ENCODE results near the gene POC5. TPM values are rescaled to one million over a fixed set of nuclear protein-coding genes. Genes with fewer than 3 reads are reported as not detected.

The POC5 gene
- polyA plus RNA-seq, 3 donors from 2014 or later: 9.5 to 19.4 (median 16.0) TPM

DNA sequence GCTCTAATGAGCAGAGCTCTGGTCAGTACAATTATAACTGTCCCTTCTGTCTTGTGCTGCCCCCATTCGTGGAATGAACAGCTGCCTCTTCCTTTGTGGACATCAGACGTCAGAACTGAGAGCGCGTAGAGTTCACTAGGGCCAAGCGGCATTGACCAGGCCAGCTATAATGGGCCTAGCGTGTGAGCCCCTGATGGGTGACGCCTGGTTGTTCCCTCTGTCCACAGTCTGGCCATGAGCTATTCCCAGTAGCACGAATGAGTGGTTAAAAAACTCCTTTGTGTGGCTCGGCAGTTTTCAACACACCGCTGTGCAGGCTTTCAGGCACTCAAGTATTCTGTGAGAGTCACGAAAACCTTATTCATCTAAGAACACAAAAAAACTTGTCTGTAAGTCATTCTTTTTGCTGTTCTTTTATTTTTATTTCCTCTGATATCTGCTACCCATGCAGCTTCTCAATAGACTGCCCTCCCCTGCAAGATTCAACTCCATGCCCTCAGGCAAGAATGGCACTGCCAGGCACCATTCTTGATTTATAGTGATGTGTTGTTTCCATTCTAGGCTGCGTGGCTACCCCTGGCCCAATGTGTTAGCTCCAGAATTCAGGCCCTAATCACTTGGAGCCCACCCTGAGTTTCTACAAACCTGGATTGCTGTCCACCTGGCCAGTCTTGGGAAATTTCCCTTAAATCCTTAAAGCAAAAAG, 53.5 kb downstream of the POC5 start:
- Mint-ChIP-seq H3K4me1 (peaks cover 7 to 9% of the 10 kb centered on the region in 2 donors), H3K27me3 (ENCODE audit: low read depth in 3 of 3) (no peaks in the 10 kb centered on the region), H3K9me3 (no peaks in the 10 kb centered on the region), H3K36me3 (no peaks in the 10 kb centered on the region), H3K27ac (peak overlapping the region in 1 of 6 donors; percentile 30), H3K4me3 (no peak overlapping the region)
- no peak for DNase-seq

DNA sequence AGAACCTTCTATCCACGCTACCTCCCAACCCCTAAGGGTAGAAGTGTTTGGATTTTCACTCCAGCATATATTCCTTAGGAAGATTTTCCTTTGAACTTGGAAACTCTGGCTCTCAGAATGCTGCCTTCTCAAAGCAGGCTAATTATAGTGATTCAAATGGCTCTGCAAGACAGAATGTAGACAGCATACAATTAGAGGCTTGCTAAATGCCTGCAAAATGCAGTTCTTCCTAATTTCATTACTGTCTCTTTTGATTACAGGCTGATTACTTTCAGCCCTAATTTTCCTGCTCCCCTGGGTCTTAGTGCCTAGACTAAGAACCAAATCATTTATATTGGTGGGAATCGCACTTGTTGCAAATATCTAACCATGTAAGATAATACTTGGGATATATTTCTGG, 55.2 kb downstream of the POC5 start:
- Mint-ChIP-seq H3K4me1 (no peaks in the 10 kb centered on the region), H3K27me3 (ENCODE audit: low read depth in 3 of 3) (no peaks in the 10 kb centered on the region), H3K27ac (no peak overlapping the region), H3K4me3 (no peak overlapping the region), H3K9me3 (no peaks in the 10 kb centered on the region), H3K36me3 (no peaks in the 10 kb centered on the region)
- DNase-seq: no peak

DNA sequence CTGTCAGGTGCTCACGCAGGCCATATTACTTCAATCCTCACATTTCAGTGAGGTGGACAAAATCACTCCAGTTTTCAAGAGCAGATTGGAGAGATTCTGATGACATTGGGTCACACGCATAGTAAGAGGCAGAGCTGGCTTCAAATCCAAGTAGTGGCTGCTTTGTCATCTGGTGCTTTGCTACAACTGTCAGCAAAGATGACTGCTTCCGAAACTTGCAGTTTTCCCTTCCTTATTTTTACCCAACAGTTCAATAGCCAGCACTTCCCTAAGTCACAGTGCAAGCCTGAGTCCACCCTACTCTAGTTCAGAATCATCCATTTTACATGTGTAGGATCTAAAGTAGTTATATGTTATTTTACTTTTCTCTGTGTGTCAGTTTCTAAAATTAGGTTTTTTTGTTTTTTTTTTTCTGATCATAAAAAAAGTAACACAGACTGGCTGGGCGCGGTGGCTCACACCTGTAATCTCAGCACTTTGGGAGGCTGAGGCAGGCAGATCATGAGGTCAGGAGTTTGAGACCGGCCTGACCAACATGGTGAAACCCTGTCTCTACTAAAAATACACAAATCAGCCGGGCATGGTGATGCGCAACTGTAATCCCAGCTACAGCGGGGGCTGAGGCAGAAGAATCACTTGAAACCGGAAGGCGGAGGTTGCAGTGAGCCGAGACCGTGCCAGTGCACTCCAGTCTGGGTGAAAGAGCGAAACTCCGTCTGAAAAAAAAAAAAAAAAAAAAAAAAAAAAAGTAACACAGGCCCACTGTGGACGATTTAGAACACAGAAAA, 56.4 kb downstream of the POC5 start:
- H3K4me3 Mint-ChIP-seq: no peak overlapping the region
- no peaks in the 10 kb centered on the region for H3K9me3 Mint-ChIP-seq
- no peak overlapping the region for H3K27ac Mint-ChIP-seq
- H3K4me1 Mint-ChIP-seq: no peaks in the 10 kb centered on the region
- H3K36me3 Mint-ChIP-seq: no peaks in the 10 kb centered on the region
- DNase-seq: no peak
- no peaks in the 10 kb centered on the region for H3K27me3 Mint-ChIP-seq (ENCODE audit: low read depth in 3 of 3)

DNA sequence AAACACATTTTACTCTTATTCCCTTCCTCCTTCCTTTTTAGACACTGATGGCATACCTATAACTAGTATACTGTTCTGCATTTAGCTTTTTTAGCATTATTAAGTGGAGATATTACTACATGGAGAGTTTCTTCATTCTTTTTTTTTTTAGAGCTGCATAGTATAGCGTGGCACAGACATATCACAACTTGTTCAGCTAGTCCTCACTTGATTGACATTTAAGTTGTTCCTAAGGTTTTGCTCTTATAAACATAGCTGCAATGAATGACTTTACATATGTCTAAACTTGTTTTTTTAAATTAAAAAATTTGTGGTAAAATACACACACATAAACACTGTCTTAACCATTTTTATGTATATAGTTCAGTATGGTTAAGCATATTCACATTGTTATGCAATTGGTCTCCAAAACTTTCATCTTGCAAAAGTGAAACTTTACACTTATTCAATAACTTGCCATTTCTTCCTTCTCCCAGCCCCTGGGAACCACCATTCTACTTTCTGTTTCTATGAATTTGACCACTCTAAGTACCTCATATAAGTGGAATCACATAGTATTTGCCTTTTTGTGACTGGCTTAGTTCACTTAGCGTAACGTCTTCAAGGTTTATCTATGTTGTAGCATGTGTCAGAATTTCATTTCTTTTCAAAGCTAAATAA, 57.3 kb downstream of the POC5 start:
- no peak for DNase-seq

DNA sequence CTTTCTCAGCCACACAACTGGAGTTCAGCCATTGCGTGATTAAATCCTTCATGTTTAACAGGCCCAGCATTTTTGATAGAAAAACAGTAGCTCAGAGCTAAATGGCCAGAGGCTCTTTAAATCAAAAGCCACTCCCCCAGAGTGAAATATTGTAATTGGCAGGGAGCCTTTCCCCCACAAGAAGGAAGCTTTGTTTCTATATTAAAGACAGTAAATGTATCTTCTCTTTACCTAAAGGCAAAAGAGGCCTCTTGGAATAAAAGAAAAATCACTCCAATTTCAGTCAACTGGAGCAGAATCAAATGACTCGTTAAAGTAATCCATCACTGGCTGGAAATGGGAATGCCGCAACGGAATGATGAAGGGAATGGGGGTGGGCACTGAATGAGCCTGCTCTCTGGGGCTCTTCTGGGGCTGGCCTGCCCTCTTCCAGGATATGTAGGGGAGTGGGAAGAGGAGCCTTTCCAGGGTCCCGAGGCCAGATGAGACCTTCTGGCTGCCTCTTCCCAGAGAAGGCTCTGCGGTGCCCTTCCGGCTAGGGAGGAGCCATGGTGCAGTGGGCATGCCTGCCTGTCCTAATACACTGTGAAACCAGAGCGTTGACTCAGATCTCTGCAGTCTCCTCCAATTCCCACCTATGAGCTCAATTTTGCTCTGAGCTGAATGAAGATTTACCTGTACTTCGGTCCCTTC, 60.8 kb downstream of the POC5 start:
- Mint-ChIP-seq H3K36me3 (peaks cover 0 to 3% (median 0%) of the 10 kb centered on the region in 3 donors), H3K27ac (peak overlapping the region in 2 of 6 donors; percentile 22 to 71), H3K4me3 (peak overlapping the region; percentile 27 to 82 (median 79)), H3K27me3 (ENCODE audit: low read depth in 3 of 3) (peaks cover 0 to 3% (median 2%) of the 10 kb centered on the region in 3 donors), H3K9me3 (no peaks in the 10 kb centered on the region), H3K4me1 (no peaks in the 10 kb centered on the region)
- DNase-seq: no peak

More for the DNA sequence above, 57.3 kb downstream of the POC5 start:
- H3K27ac Mint-ChIP-seq: no peak overlapping the region
- no peaks in the 10 kb centered on the region for H3K9me3 Mint-ChIP-seq
- H3K27me3 Mint-ChIP-seq (ENCODE audit: low read depth in 3 of 3): peaks cover 0 to 2% (median 0%) of the 10 kb centered on the region in 3 donors
- no peak overlapping the region for H3K4me3 Mint-ChIP-seq
- H3K36me3 Mint-ChIP-seq: no peaks in the 10 kb centered on the region
- no peaks in the 10 kb centered on the region for H3K4me1 Mint-ChIP-seq

DNA sequence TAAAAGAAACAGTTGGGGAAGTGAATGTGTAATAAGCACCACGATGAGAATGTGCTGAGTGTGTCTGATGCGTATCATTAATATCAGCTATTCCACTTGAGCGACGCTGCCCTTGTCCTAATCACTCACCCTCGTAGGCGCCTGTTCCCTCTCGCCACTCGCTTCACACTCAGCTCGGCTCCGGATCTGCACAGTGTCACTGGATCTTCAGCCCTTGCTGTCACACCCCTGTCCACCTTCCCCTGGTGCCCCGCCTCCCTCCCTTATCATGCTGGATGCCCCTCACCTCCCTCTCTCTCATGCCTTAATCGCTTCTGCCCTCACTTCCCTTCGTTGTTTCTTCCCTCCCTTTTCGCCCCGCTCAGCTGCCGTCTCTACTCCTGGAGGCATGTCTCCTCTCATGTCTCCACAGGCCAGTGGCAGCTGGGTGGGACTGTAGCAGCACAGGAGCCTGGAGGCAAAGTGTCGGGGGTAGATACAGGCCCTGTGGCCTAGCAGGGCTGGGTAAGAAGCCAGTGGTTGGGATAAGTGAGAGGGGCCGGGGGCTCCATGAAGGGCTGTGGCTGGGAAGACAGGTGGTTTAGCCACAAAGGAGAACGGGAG, 62.4 kb downstream of the POC5 start:
- peaks cover 0 to 3% (median 2%) of the 10 kb centered on the region in 3 donors for H3K27me3 Mint-ChIP-seq (ENCODE audit: low read depth in 3 of 3)
- no peaks in the 10 kb centered on the region for H3K4me1 Mint-ChIP-seq
- H3K9me3 Mint-ChIP-seq: no peaks in the 10 kb centered on the region
- H3K27ac Mint-ChIP-seq: peak overlapping the region in 1 of 6 donors; percentile 18
- H3K4me3 Mint-ChIP-seq: no peak overlapping the region
- DNase-seq: no peak
- H3K36me3 Mint-ChIP-seq: peaks cover 0 to 3% (median 0%) of the 10 kb centered on the region in 3 donors

DNA sequence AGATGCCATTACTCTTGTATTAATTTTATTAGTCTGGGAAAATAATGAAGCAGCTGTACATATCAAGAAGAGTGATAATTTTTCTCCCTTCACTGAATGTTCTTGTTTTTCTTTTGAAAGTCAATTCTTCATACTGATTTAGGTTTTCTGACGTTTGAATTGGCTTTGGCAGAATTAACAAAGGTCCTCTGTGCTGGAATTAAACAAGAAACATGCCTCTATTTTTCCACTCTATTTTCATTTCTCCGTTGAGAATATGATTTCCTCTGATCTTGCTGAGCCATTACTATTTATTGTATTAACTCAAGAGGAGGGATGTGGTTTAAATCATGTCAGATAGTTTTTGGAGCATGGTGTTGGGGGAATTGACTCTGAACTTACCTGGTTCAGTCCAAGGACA, 63.7 kb downstream of the POC5 start:
- Mint-ChIP-seq H3K9me3 (no peaks in the 10 kb centered on the region), H3K4me1 (no peaks in the 10 kb centered on the region), H3K4me3 (no peak overlapping the region), H3K27ac (no peak overlapping the region), H3K36me3 (peaks cover 0 to 3% (median 0%) of the 10 kb centered on the region in 3 donors), H3K27me3 (ENCODE audit: low read depth in 3 of 3) (peaks cover 0 to 7% (median 2%) of the 10 kb centered on the region in 3 donors)
- no peak for DNase-seq

DNA sequence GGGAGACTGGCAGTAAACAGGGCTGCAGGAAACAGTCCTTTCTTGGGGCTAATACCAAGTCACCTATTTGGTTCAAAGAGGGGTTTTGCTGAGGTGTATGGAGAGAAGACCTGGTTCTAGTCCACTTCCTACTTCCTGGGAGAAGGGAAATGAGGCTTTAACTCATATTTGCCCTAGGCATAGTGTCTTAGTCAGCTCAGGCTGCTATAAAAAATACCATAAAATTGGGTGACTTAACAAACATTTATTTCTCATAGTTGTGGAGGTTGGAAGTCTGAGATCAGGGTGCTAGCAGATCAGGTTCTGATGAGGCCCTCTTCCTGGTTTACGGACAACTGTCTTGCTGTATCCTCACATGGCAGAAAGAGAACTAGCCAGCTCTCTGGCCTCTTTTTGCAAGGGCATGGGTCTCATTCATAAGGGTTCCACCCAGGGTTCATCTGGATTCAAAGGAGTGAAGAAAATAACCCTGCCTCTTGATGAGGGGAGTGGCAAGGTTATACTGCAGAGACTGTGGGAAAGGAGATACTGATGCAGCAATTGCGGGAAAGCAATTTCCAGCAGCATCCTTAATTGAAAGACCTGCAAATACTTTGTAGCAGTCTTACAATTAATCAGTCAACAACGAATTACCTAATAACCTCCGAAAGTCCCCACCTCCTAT, 65.5 kb downstream of the POC5 start:
- no peak for DNase-seq
- Mint-ChIP-seq H3K27ac (peak overlapping the region in 1 of 6 donors; percentile 31), H3K4me3 (no peak overlapping the region), H3K27me3 (ENCODE audit: low read depth in 3 of 3) (peaks cover 2 to 9% (median 2%) of the 10 kb centered on the region in 3 donors), H3K36me3 (peaks cover 0 to 6% (median 0%) of the 10 kb centered on the region in 3 donors), H3K4me1 (no peaks in the 10 kb centered on the region), H3K9me3 (peaks cover 0 to 2% (median 0%) of the 10 kb centered on the region in 6 donors)

DNA sequence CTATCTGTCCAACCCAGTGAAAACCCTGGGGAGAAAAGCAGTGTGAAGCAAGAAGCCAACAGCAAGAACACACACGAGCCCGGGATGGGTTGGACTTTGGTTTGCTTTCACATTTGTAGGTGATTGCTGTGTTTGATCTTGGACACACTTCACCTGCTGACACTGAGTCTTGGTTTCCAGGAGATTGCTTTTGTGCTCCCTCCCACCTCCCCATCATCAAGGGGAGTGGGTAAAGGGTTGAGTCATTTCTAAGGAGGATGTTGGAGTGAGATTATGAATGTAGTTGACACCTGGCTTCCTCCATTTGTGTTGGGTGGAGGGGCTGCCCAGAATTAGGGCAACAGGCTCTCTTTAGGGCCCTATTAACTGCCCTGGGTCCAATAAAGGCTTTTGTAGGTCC, 68.5 kb downstream of the POC5 start:
- no peak for DNase-seq
- Mint-ChIP-seq H3K27ac (no peak overlapping the region), H3K4me1 (no peaks in the 10 kb centered on the region), H3K27me3 (ENCODE audit: low read depth in 3 of 3) (peaks cover 0 to 6% (median 2%) of the 10 kb centered on the region in 3 donors), H3K36me3 (peaks cover 0 to 3% (median 0%) of the 10 kb centered on the region in 3 donors), H3K4me3 (no peak overlapping the region), H3K9me3 (peaks cover 0 to 2% (median 0%) of the 10 kb centered on the region in 6 donors)

DNA sequence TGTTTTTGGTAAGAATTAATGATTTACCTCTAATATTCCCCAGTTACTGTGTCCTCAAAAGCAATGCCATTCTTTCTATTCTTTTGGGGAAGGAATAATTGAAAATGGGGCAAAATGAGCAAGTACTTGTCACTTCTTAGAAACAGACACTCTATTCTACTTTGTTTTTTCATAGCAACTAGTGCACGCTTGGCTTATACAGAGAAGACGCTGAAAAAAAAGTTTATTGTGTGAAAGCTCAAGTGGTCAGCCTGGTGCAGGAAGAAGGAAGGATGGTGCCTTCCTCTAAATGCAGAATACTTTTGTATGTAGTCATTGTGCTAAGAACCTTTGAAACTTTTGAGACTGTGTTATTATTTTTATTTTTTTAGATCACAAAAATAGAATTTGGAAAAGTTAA, 76.4 kb downstream of the POC5 start:
- no peaks in the 10 kb centered on the region for H3K36me3 Mint-ChIP-seq
- H3K4me1 Mint-ChIP-seq: no peaks in the 10 kb centered on the region
- DNase-seq: no peak
- peaks cover 0 to 2% (median under 1%) of the 10 kb centered on the region in 6 donors for H3K9me3 Mint-ChIP-seq
- H3K27me3 Mint-ChIP-seq (ENCODE audit: low read depth in 3 of 3): peaks cover 0 to 1% (median 0%) of the 10 kb centered on the region in 3 donors
- H3K4me3 Mint-ChIP-seq: no peak overlapping the region
- H3K27ac Mint-ChIP-seq: no peak overlapping the region

DNA sequence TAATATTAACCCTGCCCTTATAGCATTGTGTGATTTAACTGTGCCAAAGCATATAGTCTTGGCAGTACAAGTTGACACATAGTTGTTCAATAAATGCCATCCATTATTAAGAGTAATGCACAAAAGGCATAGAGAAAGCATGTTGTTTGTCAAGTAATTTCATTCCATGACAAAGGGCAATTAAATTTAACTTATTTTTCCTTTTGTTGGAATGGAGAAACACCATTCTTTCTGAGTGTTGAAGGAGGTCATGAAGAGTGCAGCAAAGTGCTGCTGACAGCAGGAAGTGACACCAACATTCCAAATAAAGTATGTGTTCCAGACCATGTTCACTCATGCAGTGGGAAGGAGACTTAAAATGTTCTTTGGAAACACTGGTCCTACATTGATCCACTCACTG, 76.8 kb downstream of the POC5 start:
- Mint-ChIP-seq H3K27me3 (ENCODE audit: low read depth in 3 of 3) (peaks cover 0 to 1% (median 0%) of the 10 kb centered on the region in 3 donors), H3K27ac (no peak overlapping the region), H3K36me3 (no peaks in the 10 kb centered on the region), H3K4me3 (no peak overlapping the region), H3K9me3 (peaks cover 0 to 2% (median under 1%) of the 10 kb centered on the region in 6 donors), H3K4me1 (no peaks in the 10 kb centered on the region)
- no peak for DNase-seq

DNA sequence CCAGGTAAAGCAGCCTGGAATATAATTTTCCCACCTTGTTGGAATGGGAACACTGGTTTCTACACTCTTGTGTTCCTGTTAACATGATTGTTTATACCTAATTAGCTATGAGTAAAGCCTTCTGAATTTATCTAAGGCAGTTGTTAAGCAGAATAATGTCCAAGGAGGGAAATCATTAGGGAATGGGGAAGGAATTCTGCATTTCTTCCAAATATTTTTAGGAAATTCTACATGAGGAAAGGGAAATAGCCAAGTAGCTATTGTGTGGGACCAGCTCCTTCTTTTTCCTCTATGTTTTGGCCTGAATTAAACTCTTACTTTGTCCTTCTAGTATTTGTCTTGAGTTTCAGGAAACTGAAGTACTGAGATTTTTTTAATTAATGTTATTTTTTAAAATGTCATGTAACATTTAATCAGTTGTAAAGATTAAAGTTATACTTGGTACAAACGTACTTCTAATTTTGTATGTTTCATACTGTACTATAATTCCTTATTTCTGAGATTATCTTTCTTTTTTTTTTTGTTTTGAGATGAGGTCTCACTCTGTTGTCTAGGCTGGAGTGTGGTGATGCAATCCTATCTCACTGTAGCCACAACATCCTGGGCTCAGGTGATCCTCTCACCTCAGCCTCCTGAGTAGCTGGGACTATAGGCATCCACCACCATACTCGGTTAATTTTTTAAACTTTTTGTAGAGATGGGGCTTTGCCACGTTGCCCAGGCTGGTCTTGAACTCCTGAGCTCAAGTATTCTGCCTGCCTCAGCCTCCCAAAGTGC, 77.5 kb downstream of the POC5 start:
- Mint-ChIP-seq H3K4me1 (no peaks in the 10 kb centered on the region), H3K4me3 (no peak overlapping the region), H3K27me3 (ENCODE audit: low read depth in 3 of 3) (peaks cover 0 to 1% (median 0%) of the 10 kb centered on the region in 3 donors), H3K27ac (no peak overlapping the region), H3K36me3 (peaks cover 0 to 2% (median 0%) of the 10 kb centered on the region in 3 donors), H3K9me3 (peaks cover 0 to 2% (median under 1%) of the 10 kb centered on the region in 6 donors)
- DNase-seq: no peak

Data from immature natural killer cell (primary cell).